Measurements from ENCODE around the gene NR2E3.
"Not testable (repeated sequence)": the region's sequence is repeated elsewhere in the genome, so short reads cannot be mapped to it uniquely, and the experiment has no call there.

The NR2E3 gene

DNA sequence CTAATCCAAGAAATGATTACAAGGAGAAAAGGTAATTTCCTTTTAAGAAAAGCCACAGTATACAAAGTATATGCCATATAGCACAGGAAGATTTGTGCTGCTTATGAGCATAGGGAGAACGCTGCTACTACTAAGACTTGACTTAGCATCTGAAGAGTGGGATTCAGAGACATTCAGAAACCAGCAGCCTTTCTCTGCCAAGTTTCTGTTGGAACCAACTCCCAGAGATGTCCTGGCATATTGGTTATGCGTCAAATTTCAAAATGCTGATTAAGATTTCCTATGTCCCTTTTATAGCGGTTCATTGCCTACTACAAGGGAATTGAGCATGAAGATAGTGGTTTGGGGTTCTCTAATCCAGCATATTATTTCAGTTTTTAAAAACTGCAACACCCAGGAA, 4.9 kb downstream of the NR2E3 start:
- DNase-seq (ENCODE audit: low read depth), result no peak

DNA sequence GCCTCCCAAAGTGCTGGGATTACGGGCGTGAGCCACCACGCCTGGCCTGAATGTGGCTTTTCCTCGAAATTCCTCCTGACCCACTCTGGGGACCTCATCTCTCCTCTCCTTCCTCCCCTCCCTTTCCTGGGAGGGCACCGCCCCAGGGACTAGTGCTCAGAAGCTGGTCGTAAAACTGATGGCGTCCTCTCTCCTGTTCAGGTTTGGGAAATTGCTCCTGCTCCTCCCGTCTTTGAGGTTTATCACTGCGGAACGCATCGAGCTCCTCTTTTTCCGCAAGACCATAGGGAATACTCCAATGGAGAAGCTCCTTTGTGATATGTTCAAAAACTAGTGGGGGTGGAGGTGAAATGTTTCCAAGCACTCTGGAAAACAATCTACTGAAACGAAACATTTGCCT, 7.0 kb downstream of the NR2E3 start:
- DNase-seq (ENCODE audit: low read depth), result no peak

DNA sequence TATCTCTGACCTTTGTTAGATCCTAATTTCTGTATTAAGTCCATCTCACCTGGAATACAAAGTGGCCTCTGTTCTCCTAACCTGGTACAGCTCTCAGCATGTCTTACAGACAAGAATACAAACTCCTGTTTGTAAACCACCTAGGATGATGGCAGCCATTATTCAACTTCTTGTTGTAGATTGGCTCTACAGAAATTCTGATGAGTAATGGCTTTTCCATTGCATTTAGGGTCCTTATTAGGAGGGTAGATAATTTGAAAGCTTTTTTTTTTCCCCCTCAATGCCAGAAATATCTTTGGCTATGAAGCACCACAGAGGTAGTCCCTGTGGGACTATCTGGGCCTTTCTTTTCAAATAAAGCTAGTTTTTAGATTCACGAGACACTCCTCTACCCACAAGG, 9.8 kb downstream of the NR2E3 start:
- no peak for DNase-seq (ENCODE audit: low read depth)

DNA sequence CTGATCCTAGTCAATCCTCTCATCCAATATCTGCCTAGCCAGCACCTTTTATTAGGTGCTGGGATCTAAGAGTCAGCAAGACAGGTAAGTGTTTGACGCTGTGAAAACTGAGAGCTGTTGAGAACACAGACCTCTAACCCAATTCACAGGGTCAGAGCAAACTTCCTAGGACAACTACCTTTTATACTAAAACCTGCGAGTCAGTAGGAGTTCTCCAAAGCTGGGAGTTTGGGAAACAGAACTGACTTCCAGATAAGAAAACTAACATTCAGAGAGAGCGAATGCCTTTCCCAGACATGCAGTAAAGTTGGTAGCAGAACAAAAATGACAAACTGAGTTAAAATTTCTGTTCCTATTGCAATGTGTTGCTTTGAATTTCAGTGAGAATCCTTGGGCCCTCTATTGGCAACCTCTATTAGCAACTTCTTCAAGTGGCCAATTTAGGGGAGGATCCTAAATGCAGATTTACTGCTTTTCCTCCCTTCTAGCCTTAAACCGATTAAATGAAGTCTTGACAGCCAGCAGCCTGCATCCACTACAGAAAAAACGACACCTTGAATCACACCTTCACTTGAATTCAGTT, 11.3 kb downstream of the NR2E3 start:
- no peak for DNase-seq (ENCODE audit: low read depth)

DNA sequence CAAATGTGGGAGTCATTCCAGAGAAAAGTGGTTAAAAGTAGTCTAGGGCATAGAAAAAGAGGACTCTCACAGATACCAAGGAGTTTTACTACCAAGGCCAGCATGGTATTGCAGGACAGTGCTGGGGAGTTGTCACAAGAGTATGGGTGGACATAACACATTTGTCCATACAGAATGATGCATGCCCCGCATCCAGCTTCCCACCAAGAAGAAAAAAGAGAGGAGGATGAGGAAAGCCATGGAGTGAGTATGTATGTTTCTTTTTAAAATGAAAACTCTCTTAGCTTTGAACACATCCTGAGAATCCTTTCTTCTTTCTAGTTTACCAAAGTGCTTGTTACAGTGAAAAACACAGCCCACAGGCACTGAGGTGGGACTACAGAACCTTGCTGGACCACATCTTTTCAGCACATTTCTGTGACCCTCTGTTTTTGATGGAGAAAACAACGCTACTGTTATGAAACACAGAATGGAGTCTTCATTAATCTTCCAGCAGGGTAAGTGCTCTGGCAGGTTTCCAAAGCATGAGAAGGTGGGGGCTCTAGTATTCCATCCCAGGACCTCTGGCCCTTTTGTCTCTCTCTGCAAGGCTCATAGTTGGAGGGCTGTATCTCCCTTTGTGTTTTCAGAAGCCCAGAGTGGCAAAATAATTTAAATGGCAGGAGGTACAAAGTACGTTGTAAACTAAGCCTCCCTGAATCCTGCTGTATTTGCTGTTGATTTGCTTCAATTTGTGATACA, 12.7 kb downstream of the NR2E3 start:
- no peak for DNase-seq (ENCODE audit: low read depth)

DNA sequence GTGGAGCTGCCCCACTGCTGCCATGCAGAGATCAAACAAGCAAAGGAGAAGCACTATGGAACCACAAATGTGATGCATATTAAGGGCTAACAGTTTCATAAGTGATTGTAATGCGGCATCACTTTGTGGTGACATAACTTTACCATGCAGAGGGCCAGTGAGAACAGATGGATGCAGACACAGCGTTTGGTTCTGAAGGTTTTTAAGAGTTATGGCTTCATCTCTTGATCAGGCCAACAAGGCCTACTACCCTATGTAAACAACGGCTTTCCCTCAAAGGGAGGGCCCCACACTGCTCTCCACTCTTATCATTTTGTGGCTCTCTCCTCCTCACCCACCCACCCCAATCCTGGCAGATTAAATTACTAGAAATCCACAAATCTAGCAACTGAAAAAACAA, 13.4 kb downstream of the NR2E3 start:
- DNase-seq (ENCODE audit: low read depth), result no peak

DNA sequence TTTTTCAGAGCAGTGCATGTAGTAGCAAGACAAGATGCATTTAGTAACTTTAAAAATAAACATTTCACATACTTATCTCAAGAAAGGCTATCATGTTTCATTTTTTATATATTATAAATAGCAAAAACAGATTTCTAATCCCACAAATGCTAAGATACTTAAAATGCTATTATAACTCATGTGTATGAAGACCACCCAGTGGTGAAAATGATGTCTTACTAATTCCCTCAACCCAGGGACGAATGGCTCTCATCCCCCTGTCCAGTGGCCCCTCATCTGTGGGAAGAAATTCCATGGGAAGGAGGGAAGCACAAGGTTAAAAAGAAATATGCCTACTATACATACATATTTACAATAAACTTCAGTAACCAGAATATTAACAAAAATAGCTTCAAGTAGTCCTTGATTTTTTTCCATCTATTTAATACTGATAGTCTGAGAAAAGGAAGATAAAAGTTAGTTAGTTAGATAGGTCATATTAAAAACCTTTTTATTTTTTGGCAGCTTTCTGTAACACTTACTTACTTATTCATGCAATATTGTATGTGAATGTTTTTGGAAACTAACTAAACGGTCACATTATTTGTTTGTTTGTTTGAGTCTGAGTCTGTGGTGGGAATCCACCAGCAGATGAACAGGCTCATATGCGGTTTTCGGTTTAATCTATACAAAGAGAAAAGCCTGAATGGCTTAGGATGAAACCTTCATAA, 14.8 kb downstream of the NR2E3 start:
- no peak for DNase-seq (ENCODE audit: low read depth)

DNA sequence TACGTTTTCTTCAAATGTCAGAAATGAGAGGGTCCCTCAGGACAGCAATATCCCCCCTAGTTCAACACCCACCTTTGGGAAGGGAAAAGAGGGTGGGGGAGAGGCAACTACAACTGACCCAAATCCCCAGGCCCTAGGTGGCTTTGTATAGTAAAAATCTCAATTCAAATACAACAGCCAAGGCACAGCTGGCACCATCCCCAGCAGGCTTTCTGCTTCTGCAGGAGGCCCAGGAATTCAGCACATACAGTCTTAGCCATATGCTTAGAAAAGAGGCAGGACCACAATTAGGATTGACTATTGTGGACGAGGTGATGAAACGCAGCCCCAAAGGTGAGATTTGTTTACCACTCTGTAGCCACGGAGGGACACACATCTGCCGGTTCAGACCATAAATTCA, 15.8 kb downstream of the NR2E3 start:
- DNase-seq (ENCODE audit: low read depth), result no peak

DNA sequence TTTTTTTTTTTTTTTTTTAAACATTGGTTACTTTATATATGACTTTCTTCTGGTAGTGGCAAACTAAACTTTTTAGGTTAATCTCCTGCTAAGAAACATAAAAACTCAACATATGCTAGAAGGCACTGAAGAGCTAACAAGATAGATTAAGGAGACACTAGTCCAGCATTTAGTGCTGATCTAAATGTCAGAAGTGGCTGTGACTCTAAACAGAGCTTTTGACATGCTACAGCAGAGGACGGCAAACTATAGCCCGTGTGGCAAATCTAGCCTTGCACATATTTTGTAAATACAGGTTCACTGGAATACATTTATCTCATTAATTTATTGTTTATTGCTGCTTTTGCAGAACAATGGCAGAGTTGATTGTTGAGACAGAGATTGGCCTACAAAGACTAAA, 20.6 kb downstream of the NR2E3 start:
- DNase-seq (ENCODE audit: low read depth), result no peak

DNA sequence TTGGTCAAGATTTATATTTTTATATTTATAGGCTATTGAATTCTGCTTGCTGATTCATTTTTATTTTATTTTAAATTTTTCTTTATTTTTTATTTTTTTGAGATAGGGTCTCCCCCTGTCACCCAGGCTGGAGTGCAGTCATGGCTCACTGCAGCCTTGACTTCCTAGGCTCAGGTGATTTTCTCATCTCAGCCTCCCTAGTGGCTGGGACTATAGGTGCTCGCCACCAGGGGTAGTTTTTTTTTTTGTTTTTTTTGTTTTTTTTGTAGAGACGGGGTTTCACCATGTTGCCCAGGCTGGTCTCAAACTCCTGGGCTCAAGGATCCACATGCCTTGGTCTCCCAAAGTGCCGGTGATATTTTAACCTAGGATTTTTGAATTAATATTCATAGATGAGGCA, 31.2 kb downstream of the NR2E3 start:
- DNase-seq (ENCODE audit: low read depth), result no peak

DNA sequence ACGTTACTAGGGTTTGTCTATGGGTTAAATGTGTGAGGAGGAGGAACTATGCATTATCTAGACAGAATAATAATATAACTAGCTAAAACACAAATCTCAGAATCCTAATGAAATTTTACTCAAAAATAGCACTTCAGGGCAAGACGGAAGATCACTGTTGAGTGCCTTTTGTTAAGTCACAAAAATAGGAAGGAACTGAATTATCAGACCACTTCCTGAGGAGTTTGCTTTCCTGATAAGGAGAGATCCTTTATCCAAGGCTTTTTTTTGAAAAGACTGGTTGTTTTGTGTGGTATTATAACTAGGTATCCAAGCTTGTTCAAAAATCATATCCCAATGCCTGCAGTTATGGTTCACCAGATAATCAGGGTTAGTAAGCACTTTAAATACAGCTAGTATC, 34.6 kb downstream of the NR2E3 start:
- DNase-seq (ENCODE audit: low read depth), result no peak

DNA sequence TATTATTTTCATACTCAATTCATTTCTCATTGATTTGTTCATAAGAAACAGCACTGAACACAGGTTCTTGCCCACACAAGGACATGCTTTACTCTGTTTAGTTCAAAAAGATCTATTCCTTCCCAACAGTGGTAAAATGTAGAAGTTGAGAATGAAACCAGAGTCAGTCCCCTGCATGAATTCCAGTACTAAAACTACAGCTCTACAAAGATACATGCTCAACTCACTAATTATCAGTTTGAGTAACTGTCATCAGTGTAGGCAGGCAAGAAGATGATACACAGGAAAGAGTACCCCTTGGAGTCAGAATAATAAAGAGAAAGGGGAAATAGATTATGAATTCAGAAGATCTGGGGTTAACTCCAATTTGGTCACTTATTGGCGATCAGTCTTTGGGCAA, 43.2 kb downstream of the NR2E3 start:
- DNase-seq (ENCODE audit: low read depth), result no peak

DNA sequence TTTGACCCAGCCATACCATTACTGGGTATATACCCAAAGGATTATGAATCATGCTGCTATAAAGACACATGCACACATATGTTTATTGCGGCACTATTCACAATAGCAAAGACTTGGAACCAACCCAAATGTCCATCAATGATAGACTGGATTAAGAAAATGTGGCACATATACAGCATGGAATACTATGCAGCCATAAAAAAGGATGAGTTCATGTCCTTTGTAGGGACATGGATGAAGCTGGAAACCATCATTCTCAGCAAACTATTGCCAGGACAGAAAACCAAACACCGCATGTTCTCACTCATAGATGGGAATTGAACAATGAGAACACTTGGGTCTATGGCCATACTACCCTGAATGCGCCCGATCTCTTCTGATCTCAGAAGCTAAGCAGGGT, 47.9 kb downstream of the NR2E3 start:
- DNase-seq (ENCODE audit: low read depth), result not testable (repeated sequence)
